ENCODE results near the gene RYR3. TPM values are rescaled to one million over a fixed set of nuclear protein-coding genes. Genes with fewer than 3 reads are reported as not detected.

The RYR3 gene
- total RNA-seq, 2 experiments from 2014 or later = 0.06 to 0.32 TPM

DNA sequence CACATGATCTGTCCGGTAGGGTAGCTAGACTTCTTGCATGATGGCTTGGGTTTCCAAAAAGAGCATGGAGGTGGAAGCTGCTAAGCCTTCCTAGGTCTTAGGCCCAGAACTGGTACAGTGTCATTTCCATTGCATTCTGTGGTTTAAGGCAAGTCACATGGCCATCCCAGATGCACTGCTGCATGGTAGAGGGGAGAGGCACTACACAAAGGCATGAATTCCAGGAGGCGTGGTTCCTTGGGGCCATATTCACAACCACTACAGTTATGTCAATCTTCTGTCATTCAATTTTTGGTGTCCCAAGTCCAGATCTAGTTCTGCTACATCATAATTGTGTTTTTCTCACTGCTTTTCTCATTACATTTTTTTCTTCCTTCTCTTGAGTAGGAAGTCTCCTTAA lies 535.4 kb downstream of the RYR3 start:
- Histone ChIP-seq H3K4me3 (ENCODE audit: low read depth, low read length, poor library complexity, severe bottlenecking) (no peak overlapping the region), H3K36me3 (ENCODE audit: insufficient read depth, low read length) (no peaks in the 10 kb centered on the region), H3K9me3 (ENCODE audit: low read length) (no peaks in the 10 kb centered on the region), H3K9me2 (ENCODE audit: insufficient read depth, low read length) (no peaks in the 10 kb centered on the region), H3K4me2 (ENCODE audit: low read length) (no peak overlapping the region), H2AFZ (ENCODE audit: low read length) (no peak overlapping the region), H3K27ac (ENCODE audit: low read depth, low read length, poor library complexity, severe bottlenecking) (no peak overlapping the region), H3K79me2 (ENCODE audit: insufficient read depth, low read depth, low read length) (no peaks in the 10 kb centered on the region), H4K20me1 (ENCODE audit: insufficient read depth, low read length) (no peaks in the 10 kb centered on the region), H3K4me1 (ENCODE audit: insufficient read depth, low read length, poor library complexity, severe bottlenecking) (no peaks in the 10 kb centered on the region)
- TF ChIP-seq, protein P1, sequence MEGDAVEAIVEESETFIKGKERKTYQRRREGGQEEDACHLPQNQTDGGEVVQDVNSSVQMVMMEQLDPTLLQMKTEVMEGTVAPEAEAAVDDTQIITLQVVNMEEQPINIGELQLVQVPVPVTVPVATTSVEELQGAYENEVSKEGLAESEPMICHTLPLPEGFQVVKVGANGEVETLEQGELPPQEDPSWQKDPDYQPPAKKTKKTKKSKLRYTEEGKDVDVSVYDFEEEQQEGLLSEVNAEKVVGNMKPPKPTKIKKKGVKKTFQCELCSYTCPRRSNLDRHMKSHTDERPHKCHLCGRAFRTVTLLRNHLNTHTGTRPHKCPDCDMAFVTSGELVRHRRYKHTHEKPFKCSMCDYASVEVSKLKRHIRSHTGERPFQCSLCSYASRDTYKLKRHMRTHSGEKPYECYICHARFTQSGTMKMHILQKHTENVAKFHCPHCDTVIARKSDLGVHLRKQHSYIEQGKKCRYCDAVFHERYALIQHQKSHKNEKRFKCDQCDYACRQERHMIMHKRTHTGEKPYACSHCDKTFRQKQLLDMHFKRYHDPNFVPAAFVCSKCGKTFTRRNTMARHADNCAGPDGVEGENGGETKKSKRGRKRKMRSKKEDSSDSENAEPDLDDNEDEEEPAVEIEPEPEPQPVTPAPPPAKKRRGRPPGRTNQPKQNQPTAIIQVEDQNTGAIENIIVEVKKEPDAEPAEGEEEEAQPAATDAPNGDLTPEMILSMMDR (conservative IDR thresholded peaks at IDR 0.05; ENCODE audit: low read length) = no peak
- no peak for TF ChIP-seq EZH2phosphoT487 (IDR thresholded peaks at IDR 0.05; ENCODE audit: borderline replicate concordance, low read depth, low read length)
- BruUV-seq (replicated peaks) = no TSS peak
- intact Hi-C loops (cut with micrococcal nuclease; ENCODE audit: unreplicated experiment) = no loop called here
- POLR2A ChIA-PET = no interaction called here
- CTCF ChIA-PET (ENCODE audit: unreplicated experiment) = no interaction called here
- DNase-seq (ENCODE audit: low spot score) = no peak

DNA sequence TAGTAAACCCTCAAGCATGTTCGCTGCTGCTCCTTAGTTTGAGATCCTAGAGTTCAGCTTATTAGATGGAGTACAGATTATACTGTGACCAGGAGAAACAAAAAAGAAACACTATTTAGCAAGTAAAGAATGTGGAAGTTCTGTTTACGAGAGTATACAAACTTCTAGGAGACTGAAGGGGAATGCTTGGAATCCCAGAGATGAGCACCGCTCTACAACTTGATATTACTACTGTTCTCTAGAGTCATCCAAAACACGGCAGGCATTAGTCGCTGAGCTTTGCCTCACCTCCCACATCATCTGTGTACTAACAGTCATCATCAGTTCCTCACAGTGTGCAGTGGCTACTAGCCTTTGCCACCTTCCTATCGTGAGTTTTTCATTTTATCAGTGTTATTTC lies 536.1 kb downstream of the RYR3 start:
- ChIA-PET CTCF (ENCODE audit: unreplicated experiment) (no interaction called here), POLR2A (no interaction called here)
- H3K4me3 ChIP-seq (ENCODE audit: low read depth, low read length, poor library complexity, severe bottlenecking) = no peak overlapping the region
- H3K36me3 ChIP-seq (ENCODE audit: insufficient read depth, low read length) = no peaks in the 10 kb centered on the region
- no peaks in the 10 kb centered on the region for H3K9me3 ChIP-seq (ENCODE audit: low read length)
- no peaks in the 10 kb centered on the region for H3K9me2 ChIP-seq (ENCODE audit: insufficient read depth, low read length)
- no peak for DNase-seq (ENCODE audit: low spot score)
- H3K27ac ChIP-seq (ENCODE audit: low read depth, low read length, poor library complexity, severe bottlenecking) = no peak overlapping the region
- intact Hi-C loops (cut with micrococcal nuclease; ENCODE audit: unreplicated experiment) = no loop called here
- no peak overlapping the region for H2AFZ ChIP-seq (ENCODE audit: low read length)
- H3K4me1 ChIP-seq (ENCODE audit: insufficient read depth, low read length, poor library complexity, severe bottlenecking) = no peaks in the 10 kb centered on the region
- TF ChIP-seq, protein P1 (conservative IDR thresholded peaks at IDR 0.05; ENCODE audit: low read length) = no peak
- no peak for TF ChIP-seq EZH2phosphoT487 (IDR thresholded peaks at IDR 0.05; ENCODE audit: borderline replicate concordance, low read depth, low read length)
- no peak overlapping the region for H3K4me2 ChIP-seq (ENCODE audit: low read length)
- no peaks in the 10 kb centered on the region for H4K20me1 ChIP-seq (ENCODE audit: insufficient read depth, low read length)
- H3K79me2 ChIP-seq (ENCODE audit: insufficient read depth, low read depth, low read length) = no peaks in the 10 kb centered on the region
- BruUV-seq (replicated peaks) = no TSS peak

DNA sequence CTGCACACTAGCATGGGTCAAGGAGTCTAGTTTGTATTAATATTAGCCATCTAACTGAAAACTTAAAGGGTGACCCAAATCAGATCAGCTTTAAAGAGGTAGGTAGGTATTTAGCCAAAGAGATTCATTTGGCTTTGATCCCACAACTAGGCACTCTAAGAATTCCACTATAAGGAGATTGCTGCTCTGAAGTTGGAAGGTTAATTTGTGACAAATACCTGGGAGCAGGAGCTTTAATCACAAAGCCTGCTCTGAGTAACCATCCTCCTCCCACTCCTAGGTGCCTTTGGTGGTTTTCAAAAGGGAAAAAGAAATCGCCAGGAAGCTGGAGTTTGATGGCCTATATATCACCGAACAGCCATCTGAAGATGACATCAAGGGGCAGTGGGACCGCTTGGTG lies 537.2 kb downstream of the RYR3 start:
- H3K9me3 ChIP-seq (ENCODE audit: low read length) = no peaks in the 10 kb centered on the region
- H3K9me2 ChIP-seq (ENCODE audit: insufficient read depth, low read length) = no peaks in the 10 kb centered on the region
- no peaks in the 10 kb centered on the region for H4K20me1 ChIP-seq (ENCODE audit: insufficient read depth, low read length)
- H3K36me3 ChIP-seq (ENCODE audit: insufficient read depth, low read length) = no peaks in the 10 kb centered on the region
- H3K27ac ChIP-seq (ENCODE audit: low read depth, low read length, poor library complexity, severe bottlenecking) = no peak overlapping the region
- no peak overlapping the region for H3K4me2 ChIP-seq (ENCODE audit: low read length)
- no peak for TF ChIP-seq EZH2phosphoT487 (IDR thresholded peaks at IDR 0.05; ENCODE audit: borderline replicate concordance, low read depth, low read length)
- TF ChIP-seq, protein P1 (conservative IDR thresholded peaks at IDR 0.05; ENCODE audit: low read length) = no peak
- H2AFZ ChIP-seq (ENCODE audit: low read length) = no peak overlapping the region
- BruUV-seq (replicated peaks) = no TSS peak
- CTCF ChIA-PET (ENCODE audit: unreplicated experiment) = no interaction called here
- POLR2A ChIA-PET = interaction anchor here (1.1 kb wide), 1 partner anchor 13 kb away, joined by 4 read pairs; no protein-coding TSS in a partner anchor
- no peak for DNase-seq (ENCODE audit: low spot score)
- H3K79me2 ChIP-seq (ENCODE audit: insufficient read depth, low read depth, low read length) = no peaks in the 10 kb centered on the region
- intact Hi-C loops (cut with micrococcal nuclease; ENCODE audit: unreplicated experiment) = no loop called here
- H3K4me3 ChIP-seq (ENCODE audit: low read depth, low read length, poor library complexity, severe bottlenecking) = no peak overlapping the region
- H3K4me1 ChIP-seq (ENCODE audit: insufficient read depth, low read length, poor library complexity, severe bottlenecking) = no peaks in the 10 kb centered on the region

Measured in OCI-LY7 (cell line).